ENCODE measurements around the gene GPX4.

GPX4 gene

DNA sequence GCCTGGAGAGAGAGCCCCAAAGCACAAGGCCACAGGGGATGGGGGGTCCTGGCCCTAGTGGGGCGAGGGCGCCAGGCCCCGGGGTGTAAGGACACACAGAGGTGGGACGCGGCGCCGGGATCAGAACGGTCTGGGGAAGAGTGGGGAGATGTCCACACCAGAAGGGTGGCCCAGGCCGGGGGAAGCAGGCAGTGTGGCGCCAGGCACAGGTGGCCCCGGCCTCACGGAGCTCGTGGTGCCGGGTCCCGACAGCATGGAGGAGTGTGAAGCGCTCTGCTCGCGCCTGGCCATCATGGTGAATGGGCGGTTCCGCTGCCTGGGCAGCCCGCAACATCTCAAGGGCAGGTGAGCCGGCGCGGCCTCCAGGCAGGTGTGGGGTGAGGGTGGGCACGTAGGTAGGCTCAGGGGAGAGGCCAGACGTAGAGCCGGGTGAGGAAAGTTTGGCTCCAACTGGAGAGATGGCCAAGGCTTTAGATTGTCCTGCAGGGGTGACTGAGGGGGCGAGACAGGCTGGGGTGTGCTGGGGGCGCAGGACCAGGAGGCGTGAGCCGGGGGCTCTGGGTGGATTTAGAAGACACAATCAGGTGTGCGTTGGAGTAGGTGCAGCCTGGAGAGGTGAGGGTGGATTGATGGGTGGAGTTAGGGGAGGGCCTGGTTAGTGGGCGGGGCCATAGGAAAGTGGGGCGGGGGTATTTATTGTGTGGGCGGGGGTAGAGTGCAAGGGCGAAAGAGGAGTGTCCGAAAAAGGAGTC is 39.7 kb upstream of the GPX4 start:
- Histone ChIP-seq H3K27ac (peak overlapping the region; percentile 95), H3K9me3 (no peaks in the 10 kb centered on the region), H3K27me3 (no peaks in the 10 kb centered on the region), H3K36me3 (peaks cover 76% of the 10 kb centered on the region), H3K4me1 (ENCODE audit: control insufficient read depth in 1 of 2, insufficient read depth in 1 of 2, low read depth in 1 of 2, low read length in 1 of 2) (peaks cover 44 to 54% of the 10 kb centered on the region in 2 experiments), H3K4me3 (ENCODE audit: low read depth in 1 of 2, low read length in 1 of 2) (peak overlapping the region in 1 of 2 experiments; percentile 96)
- no peak for TF ChIP-seq CTCF (IDR thresholded peaks at IDR 0.05)

GRCh38 chr19:1064661-1065605 is 38.9 kb upstream of the GPX4 start:
- peaks cover 75% of the 10 kb centered on the region for H3K36me3 ChIP-seq
- H3K27ac ChIP-seq, result peak overlapping the region; percentile 95
- TF ChIP-seq CTCF (IDR thresholded peaks at IDR 0.05), result peak; percentile 97
- H3K9me3 ChIP-seq, result no peaks in the 10 kb centered on the region
- H3K4me1 ChIP-seq (ENCODE audit: control insufficient read depth in 1 of 2, insufficient read depth in 1 of 2, low read depth in 1 of 2, low read length in 1 of 2), result peaks cover 53 to 62% of the 10 kb centered on the region in 2 experiments
- peak overlapping the region; percentile 24 to 96 for H3K4me3 ChIP-seq (ENCODE audit: low read depth in 1 of 2, low read length in 1 of 2)
- no peaks in the 10 kb centered on the region for H3K27me3 ChIP-seq

DNA sequence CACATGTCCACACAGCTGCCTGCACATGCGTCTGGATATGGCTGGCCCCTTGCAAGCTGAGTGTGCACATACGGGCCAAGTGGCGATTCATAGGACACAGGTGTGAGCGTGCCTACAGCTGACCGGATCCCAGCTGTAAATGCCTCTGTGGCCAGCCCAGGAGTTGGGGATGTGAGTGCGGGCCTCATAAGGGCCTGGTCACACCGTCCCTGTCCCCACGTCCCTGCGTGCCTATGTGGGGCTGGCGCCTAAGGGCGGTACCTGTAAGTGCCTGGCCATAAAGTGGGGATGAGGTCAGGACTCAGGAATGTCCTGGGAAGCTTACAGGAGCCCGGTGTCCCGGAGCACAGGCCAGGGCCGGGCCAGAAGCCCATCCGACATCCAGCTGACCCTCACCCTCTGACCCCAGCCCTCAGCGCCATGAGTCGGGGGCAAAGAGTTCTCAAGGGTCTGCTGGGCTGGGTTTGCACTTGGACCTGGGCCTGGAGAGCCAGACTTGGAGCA is 38.1 kb upstream of the GPX4 start:
- Histone ChIP-seq H3K4me3 (ENCODE audit: low read depth in 1 of 2, low read length in 1 of 2) (peak overlapping the region; percentile 24 to 96), H3K27ac (peak overlapping the region; percentile 95), H3K9me3 (no peaks in the 10 kb centered on the region), H3K4me1 (ENCODE audit: control insufficient read depth in 1 of 2, insufficient read depth in 1 of 2, low read depth in 1 of 2, low read length in 1 of 2) (peaks cover 60 to 70% of the 10 kb centered on the region in 2 experiments), H3K36me3 (peaks cover 73% of the 10 kb centered on the region), H3K27me3 (no peaks in the 10 kb centered on the region)
- no peak for TF ChIP-seq CTCF (IDR thresholded peaks at IDR 0.05)

GRCh38 chr19:1066251-1066747 is 37.5 kb upstream of the GPX4 start:
- TF ChIP-seq CTCF (IDR thresholded peaks at IDR 0.05), result no peak
- H3K4me1 ChIP-seq (ENCODE audit: control insufficient read depth in 1 of 2, insufficient read depth in 1 of 2, low read depth in 1 of 2, low read length in 1 of 2), result peaks cover 63 to 74% of the 10 kb centered on the region in 2 experiments
- peak overlapping the region; percentile 96 to 98 for H3K4me3 ChIP-seq (ENCODE audit: low read depth in 1 of 2, low read length in 1 of 2)
- H3K27me3 ChIP-seq, result no peaks in the 10 kb centered on the region
- no peaks in the 10 kb centered on the region for H3K9me3 ChIP-seq
- H3K27ac ChIP-seq, result peak overlapping the region; percentile 95
- peaks cover 73% of the 10 kb centered on the region for H3K36me3 ChIP-seq

DNA sequence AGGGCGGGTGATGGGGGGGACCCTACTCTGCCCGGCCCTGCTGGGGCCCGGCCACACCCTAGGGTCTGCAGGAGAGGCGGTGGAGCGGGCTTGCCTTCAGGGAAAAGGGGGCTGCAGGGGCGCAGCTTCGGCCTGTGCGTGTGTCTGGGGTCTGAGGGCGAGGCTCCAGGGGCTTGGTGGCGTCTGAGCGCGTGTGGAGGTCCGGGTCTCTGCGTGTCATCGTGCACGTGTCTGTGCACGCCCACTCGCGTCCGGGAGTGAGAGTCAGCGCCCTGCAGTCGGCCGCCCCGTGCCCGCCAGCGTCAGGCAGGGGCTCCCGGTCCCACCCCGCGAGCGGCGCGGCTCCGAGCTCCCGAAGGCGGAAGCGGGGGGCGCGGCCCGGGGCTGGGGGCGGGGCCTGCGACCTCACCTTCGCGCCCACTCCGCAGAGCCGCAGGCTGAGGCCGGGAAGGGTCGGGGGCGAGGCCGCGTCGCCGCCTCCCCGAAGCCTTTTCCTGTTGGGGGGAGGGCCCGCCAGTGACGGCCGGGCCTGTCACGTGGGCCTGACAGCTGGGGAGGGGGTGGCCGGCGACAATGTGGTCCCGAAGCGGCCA is 37.0 kb upstream of the GPX4 start, which contains the start of gene ARHGAP45:
Gene ARHGAP45 (plus strand): TSS at position 420 of the 593 bp plus-strand sequence. CDS start 239 bp downstream, outside the sequence.
- H3K4me3 ChIP-seq (ENCODE audit: low read depth in 1 of 2, low read length in 1 of 2), result peak within 1 kb of the TSS; percentile 96 to 98
- H3K4me1 ChIP-seq (ENCODE audit: control insufficient read depth in 1 of 2, insufficient read depth in 1 of 2, low read depth in 1 of 2, low read length in 1 of 2), result peaks cover 66 to 74% of the 10 kb centered on the region in 2 experiments
- TF ChIP-seq CTCF (IDR thresholded peaks at IDR 0.05), result no peak
- H3K9me3 ChIP-seq, result no peaks in the 10 kb centered on the region
- no peaks in the 10 kb centered on the region for H3K27me3 ChIP-seq
- H3K27ac ChIP-seq, result peak within 1 kb of the TSS; percentile 95
- H3K36me3 ChIP-seq, result peaks cover 72% of the 10 kb centered on the region

Measured in neutrophil (primary cell).